GM12874 (cell line): ENCODE results near the gene C17orf114.

Experiments used
- CTCF ChIP-seq: IDR thresholded peaks from 2 replicates; pipeline ENCODE4 v1.5.1; 2011; ENCODE audit warnings: low read depth, mild to moderate bottlenecking, control low read depth, low read length, moderate library complexity; ENCODE audit not compliant: insufficient read depth

C17orf114 gene

GRCh38 chr17:4802228-4802627 lies at the start of gene C17orf114:
Gene C17orf114 (minus strand): TSS chr17:4802328.
- TF ChIP-seq CTCF = no peak

- no peak for TF ChIP-seq CTCF
Measured at GRCh38 chr17:4851084-4851483, 49.0 kb upstream of the C17orf114 start.

GRCh38 chr17:4850246-4850645 lies 48.1 kb upstream of the C17orf114 start:
- no peak for TF ChIP-seq CTCF

- no peak for TF ChIP-seq CTCF
Measured at GRCh38 chr17:4849011-4849536, 46.9 kb upstream of the C17orf114 start.

GRCh38 chr17:4846635-4847390 lies 44.7 kb upstream of the C17orf114 start:
- TF ChIP-seq CTCF = no peak

- no peak for TF ChIP-seq CTCF
Measured at GRCh38 chr17:4845118-4845517, 43.0 kb upstream of the C17orf114 start.

- TF ChIP-seq CTCF = no peak
Measured at GRCh38 chr17:4843321-4844000, 41.3 kb upstream of the C17orf114 start.
